ENCODE data around the gene TRAPPC3L. TPM values are rescaled to one million over a fixed set of nuclear protein-coding genes. Genes with fewer than 3 reads are reported as not detected.

TRAPPC3L gene
- total and polyA plus RNA-seq, 12 donors: 0.10 to 0.57 (median 0.27) TPM; not detected in 4

- intact Hi-C loops (cut with DNase I): no loop called here
- Histone ChIP-seq H3K27me3 (no peaks in the 10 kb centered on the region), H3K4me1 (replicated peaks in 1 of 2) (no peaks in the 10 kb centered on the region), H3K4me3 (no peak overlapping the region), H3K9me3 (replicated peaks in 1 of 3) (no peaks in the 10 kb centered on the region), H3K27ac (no peak overlapping the region), H3K36me3 (replicated peaks in 1 of 2) (no peaks in the 10 kb centered on the region)
- DNase-seq: no peak
- TF ChIP-seq POLR2A (IDR thresholded peaks at IDR 0.05) (no peak), CTCF (IDR thresholded peaks at IDR 0.05) (no peak)
- WGBS, 4 donors: 66 to 79% (median 73%) methylated on average over 6 of the region's 6 CpGs
These were observed 53.0 kb downstream of the TRAPPC3L start for GRCh38 chr6:116492331-116493067.

DNA sequence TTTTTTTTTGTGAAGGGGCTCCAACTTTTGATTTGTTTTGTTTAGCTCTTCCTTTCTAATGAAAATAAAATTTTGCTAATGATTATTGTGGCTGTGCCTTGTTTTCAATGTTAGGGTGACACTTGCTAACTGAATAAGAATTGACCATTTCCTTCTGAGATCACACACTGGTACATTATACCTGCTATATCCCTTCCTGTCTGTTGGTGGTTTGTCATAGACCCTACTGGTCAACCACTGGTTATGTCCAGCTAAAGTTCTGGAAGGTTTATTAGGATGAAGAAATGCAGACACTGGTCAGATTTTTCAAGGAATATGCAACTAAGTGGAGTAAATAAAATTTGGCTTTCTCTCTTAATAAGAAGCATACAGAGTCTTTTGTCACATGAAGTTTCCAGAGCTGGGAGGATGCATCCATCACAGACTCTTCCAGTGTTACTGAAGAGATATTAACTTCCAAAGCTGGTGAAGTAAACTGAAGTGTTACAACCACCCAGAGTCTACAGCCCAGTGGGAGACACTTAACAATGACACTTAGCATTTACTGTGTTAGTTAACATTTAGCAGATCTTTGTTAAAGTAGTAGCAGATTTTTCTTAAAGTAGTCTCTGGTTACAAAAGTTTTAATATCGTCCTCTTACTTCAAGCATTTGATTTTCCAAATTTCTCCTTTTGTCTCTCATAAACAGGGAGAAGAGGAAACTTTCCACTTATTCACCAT is 53.7 kb downstream of the TRAPPC3L start:
- intact Hi-C loops (cut with DNase I): no loop called here
- 70 to 81% (median 73%) methylated on average over 1 of the region's 1 CpG for WGBS, 4 donors
- Histone ChIP-seq H3K4me3 (no peak overlapping the region), H3K9me3 (replicated peaks in 1 of 3) (no peaks in the 10 kb centered on the region), H3K27ac (no peak overlapping the region), H3K27me3 (no peaks in the 10 kb centered on the region), H3K36me3 (replicated peaks in 1 of 2) (no peaks in the 10 kb centered on the region), H3K4me1 (replicated peaks in 1 of 2) (no peaks in the 10 kb centered on the region)
- TF ChIP-seq POLR2A (IDR thresholded peaks at IDR 0.05) (no peak), CTCF (IDR thresholded peaks at IDR 0.05) (no peak)
- no peak for DNase-seq

DNA sequence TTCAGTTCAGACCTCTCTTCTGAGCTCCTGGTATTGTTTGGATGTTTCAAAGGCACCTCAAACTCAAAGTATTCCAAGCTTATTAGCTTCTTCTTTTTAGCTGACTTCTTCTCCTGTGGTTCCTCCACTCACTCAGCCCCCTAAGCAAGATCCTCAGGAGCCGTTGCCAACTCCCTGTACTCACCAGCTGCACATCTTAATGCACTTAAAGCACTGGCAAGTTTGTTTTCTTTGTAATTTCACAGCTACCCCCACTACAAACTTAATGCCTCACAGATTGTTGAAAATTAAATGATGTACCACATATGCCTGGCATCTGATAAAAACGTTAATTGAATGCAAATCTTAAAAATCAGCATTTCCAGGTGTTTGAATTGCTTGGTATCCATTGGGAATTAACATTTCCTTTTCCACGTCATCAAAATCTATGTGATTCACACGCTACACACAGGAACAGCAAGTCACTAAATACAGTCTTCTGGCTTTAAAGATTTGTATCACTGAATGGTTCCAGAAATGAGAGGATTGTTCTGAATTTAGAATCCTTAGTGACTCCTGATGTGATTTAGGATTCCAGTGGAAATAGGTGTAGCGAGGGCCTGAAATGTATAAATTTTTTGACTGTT is 59.8 kb downstream of the TRAPPC3L start:
- Histone ChIP-seq H3K27me3 (no peaks in the 10 kb centered on the region), H3K9me3 (replicated peaks in 1 of 3) (no peaks in the 10 kb centered on the region), H3K36me3 (replicated peaks in 1 of 2) (no peaks in the 10 kb centered on the region), H3K27ac (no peak overlapping the region), H3K4me1 (replicated peaks in 1 of 2) (no peaks in the 10 kb centered on the region), H3K4me3 (no peak overlapping the region)
- TF ChIP-seq CTCF (IDR thresholded peaks at IDR 0.05): no peak
- no peak for TF ChIP-seq POLR2A (IDR thresholded peaks at IDR 0.05)
- DNase-seq: no peak
- intact Hi-C loops (cut with DNase I): no loop called here
- 67 to 75% (median 70%) methylated on average over 5 of the region's 5 CpGs for WGBS, 4 donors

GRCh38 chr6:116483616-116484015 is 61.9 kb downstream of the TRAPPC3L start:
- Histone ChIP-seq H3K27me3 (no peaks in the 10 kb centered on the region), H3K27ac (no peak overlapping the region), H3K4me1 (replicated peaks in 1 of 2) (no peaks in the 10 kb centered on the region), H3K36me3 (replicated peaks in 1 of 2) (no peaks in the 10 kb centered on the region), H3K9me3 (replicated peaks in 1 of 3) (no peaks in the 10 kb centered on the region), H3K4me3 (no peak overlapping the region)
- intact Hi-C loops (cut with DNase I): no loop called here
- no peak for DNase-seq
- 84 to 91% (median 88%) methylated on average over 2 of the region's 2 CpGs for WGBS, 4 donors
- TF ChIP-seq CTCF (IDR thresholded peaks at IDR 0.05): no peak
- no peak for TF ChIP-seq POLR2A (IDR thresholded peaks at IDR 0.05)
